CD4-positive, alpha-beta T cell (primary cell): Measurements from ENCODE around the gene PDK2. TPM values are rescaled to one million over a fixed set of nuclear protein-coding genes. Genes with fewer than 3 reads are reported as not detected.

Source experiments
- ATAC-seq: fragments of 200-7000 bp; cut with Tn5 transposase; one replicate; pipeline ENCODE4 v1.10.0; 2022; ENCODE audit warnings: mild to moderate bottlenecking; ENCODE audit not compliant: poor library complexity
- CTCF ChIA-PET: fragments of 350-600 bp; sonication (Branson Sonifier 250); formaldehyde crosslinking; loops from one replicate; lab custom pipeline; 2021; ENCODE audit warnings: antibody characterized with exemption, inconsistent platforms; lab: Charles Lee
- POLR2A ChIA-PET: fragments of 350-600 bp; sonication (Branson Sonifier 250); formaldehyde crosslinking; loops from one replicate; lab custom pipeline; 2021; ENCODE audit warnings: antibody characterized with exemption, inconsistent platforms; lab: Charles Lee
- DNase-seq, 14 experiments: peaks; one replicate each; pipeline ENCODE4 v3.0.0-alpha.2; 2013 to 2020; ENCODE audit warnings: mixed read lengths in 2 of 14
- H3K27ac ChIP-seq, 2 donors: one replicate each; pipeline versions ENCODE4 v1.5.1 to v1.7.0; 2013; ENCODE audit warnings: low read length in 2 of 2, low read depth in 1 of 2, mild to moderate bottlenecking in 1 of 2
- H3K27me3 ChIP-seq, 2 experiments: 1 replicate in 1 of 2; 2 replicates in 1 of 2; pipeline versions ENCODE4 v1.6.1 to v1.7.0; 2013; ENCODE audit warnings: low read length in 2 of 2, control low read depth in 1 of 2, mild to moderate bottlenecking in 1 of 2, moderate library complexity in 1 of 2; ENCODE audit not compliant: insufficient read depth in 2 of 2, control insufficient read depth in 1 of 2
- H3K36me3 ChIP-seq: one replicate; pipeline ENCODE4 v1.6.1; 2013; ENCODE audit warnings: low read length, control low read depth; ENCODE audit not compliant: insufficient read depth
- H3K4me1 ChIP-seq: one replicate; pipeline ENCODE4 v1.6.1; 2013; ENCODE audit warnings: low read length, control low read depth; ENCODE audit not compliant: insufficient read depth
- H3K4me3 ChIP-seq: one replicate; pipeline ENCODE4 v1.5.1; 2013; ENCODE audit warnings: mild to moderate bottlenecking, low read length, moderate library complexity
- H3K9me3 ChIP-seq, 2 experiments: 1 replicate in 1 of 2; 2 replicates in 1 of 2; pipeline versions ENCODE4 v1.6.1 to v1.7.0; 2013; ENCODE audit warnings: low read length in 2 of 2, mild to moderate bottlenecking in 2 of 2, control low read depth in 1 of 2, moderate library complexity in 1 of 2; ENCODE audit not compliant: control insufficient read depth in 1 of 2, insufficient read depth in 1 of 2
- H3K27ac Mint-ChIP-seq: one replicate; pipeline ENCODE4 v1.8.0; 2020; ENCODE audit warnings: mixed read lengths
- H3K27me3 Mint-ChIP-seq: one replicate; pipeline ENCODE4 v1.8.0; 2021; ENCODE audit warnings: mixed read lengths
- H3K36me3 Mint-ChIP-seq: one replicate; pipeline ENCODE4 v1.8.0; 2021; ENCODE audit warnings: low read depth, mixed read lengths
- H3K4me1 Mint-ChIP-seq: one replicate; pipeline ENCODE4 v1.8.0; 2021; ENCODE audit warnings: low read depth, mixed read lengths
- H3K4me3 Mint-ChIP-seq: one replicate; pipeline ENCODE4 v1.8.0; 2020; ENCODE audit warnings: mild to moderate bottlenecking, mixed read lengths
- H3K9me3 Mint-ChIP-seq: one replicate; pipeline ENCODE4 v1.8.0; 2020; ENCODE audit warnings: mixed read lengths
- intact Hi-C, 2 experiments: fragments of 100-400 bp; cut with DNase I in 1 of 2; cut with micrococcal nuclease in 1 of 2; formaldehyde crosslinking; loops; one replicate each; pipeline versions ENCODE4 v1.15.1 to v1.9.0; 2023 to 2025; cut with DNase I, micrococcal nuclease
- total RNA-seq, 174 experiments: library from RNA in 2 of 174; stranded (reverse) in 2 of 174; gene quantifications; one replicate each; pipeline ENCODE4 v1.2.3 and lab custom pipeline; 2021 to 2026
- TF ChIP-seq, protein P1 (sequence below): fragments of 200-600 bp; IDR thresholded peaks from one replicate; pipeline ENCODE4 v1.8.0; 2022; ENCODE audit warnings: antibody characterized with exemption, mild to moderate bottlenecking

The PDK2 gene
- total RNA-seq, 2 experiments from 2014 or later: 8.7 to 10.1 TPM

DNA sequence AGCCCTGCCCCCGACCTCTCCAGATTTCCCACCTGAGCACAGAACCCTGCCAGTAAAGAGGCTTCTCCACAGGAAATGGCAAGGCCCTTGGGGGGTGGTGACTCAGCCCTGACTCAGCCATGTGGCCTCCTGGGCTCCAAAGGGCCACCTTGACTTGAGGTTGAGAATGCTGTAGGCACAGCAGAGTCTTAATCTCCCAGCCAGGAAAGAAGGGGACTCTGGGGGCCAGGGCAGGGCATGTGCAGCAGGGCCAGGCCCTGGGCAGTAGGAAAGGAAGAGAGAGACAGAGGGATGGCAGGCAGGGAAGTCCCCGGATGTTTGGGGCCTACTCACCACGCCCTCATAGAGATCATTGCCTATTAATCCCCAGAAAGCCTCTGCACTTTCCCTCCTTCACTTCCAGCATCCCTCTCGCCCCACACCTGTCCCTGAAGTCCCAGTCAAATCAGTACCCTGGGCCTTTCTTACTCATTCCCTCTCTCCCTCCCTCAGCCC, 44.0 kb upstream of the PDK2 start:
- Mint-ChIP-seq H3K27ac (no peak overlapping the region), H3K4me1 (peaks cover 7% of the 10 kb centered on the region), H3K4me3 (no peak overlapping the region), H3K9me3 (no peaks in the 10 kb centered on the region), H3K27me3 (peaks cover 16% of the 10 kb centered on the region), H3K36me3 (peaks cover 6% of the 10 kb centered on the region)
- Histone ChIP-seq H3K9me3 (no peaks in the 10 kb centered on the region), H3K4me3 (no peak overlapping the region), H3K27me3 (no peaks in the 10 kb centered on the region), H3K4me1 (peaks cover 16% of the 10 kb centered on the region), H3K36me3 (no peaks in the 10 kb centered on the region), H3K27ac (no peak overlapping the region)
- DNase-seq (peak in 7 of 14 experiments; percentile 15 to 67 (median 34)), ATAC-seq (no peak)
- CTCF ChIA-PET: no interaction called here
- POLR2A ChIA-PET: no interaction called here
- TF ChIP-seq, protein P1, sequence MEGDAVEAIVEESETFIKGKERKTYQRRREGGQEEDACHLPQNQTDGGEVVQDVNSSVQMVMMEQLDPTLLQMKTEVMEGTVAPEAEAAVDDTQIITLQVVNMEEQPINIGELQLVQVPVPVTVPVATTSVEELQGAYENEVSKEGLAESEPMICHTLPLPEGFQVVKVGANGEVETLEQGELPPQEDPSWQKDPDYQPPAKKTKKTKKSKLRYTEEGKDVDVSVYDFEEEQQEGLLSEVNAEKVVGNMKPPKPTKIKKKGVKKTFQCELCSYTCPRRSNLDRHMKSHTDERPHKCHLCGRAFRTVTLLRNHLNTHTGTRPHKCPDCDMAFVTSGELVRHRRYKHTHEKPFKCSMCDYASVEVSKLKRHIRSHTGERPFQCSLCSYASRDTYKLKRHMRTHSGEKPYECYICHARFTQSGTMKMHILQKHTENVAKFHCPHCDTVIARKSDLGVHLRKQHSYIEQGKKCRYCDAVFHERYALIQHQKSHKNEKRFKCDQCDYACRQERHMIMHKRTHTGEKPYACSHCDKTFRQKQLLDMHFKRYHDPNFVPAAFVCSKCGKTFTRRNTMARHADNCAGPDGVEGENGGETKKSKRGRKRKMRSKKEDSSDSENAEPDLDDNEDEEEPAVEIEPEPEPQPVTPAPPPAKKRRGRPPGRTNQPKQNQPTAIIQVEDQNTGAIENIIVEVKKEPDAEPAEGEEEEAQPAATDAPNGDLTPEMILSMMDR: no peak
- intact Hi-C loops: no loop called here

DNA sequence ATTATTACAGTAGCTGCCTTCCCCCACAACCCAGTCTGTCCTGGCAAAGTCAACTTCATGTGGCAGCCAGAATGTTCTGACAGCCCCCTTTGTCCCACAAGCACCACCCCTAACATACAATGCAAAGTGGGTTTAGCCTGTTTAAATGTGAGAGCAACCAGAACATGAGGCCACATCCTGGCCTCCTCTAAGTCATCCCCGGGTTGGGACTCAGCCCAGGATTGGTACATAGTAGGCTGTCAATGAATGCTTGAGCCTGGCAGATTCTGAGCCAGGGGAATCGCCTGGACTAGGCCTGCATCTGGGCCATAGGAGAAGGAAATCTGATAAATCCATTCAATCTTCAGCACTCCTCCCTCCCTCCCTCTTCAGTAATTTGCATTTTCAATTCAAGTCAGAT, 43.5 kb upstream of the PDK2 start:
- intact Hi-C loops: no loop called here
- POLR2A ChIA-PET: no interaction called here
- CTCF ChIA-PET: interaction anchor here (2.9 kb wide), 1 partner anchor 42 kb away, joined by 6 read pairs; no protein-coding TSS in a partner anchor
- no peak overlapping the region for H3K4me3 Mint-ChIP-seq
- ATAC-seq: no peak
- no peak overlapping the region for H3K27ac Mint-ChIP-seq
- H3K9me3 Mint-ChIP-seq: no peaks in the 10 kb centered on the region
- no peak overlapping the region for H3K27ac ChIP-seq
- no peaks in the 10 kb centered on the region for H3K36me3 ChIP-seq
- no peak overlapping the region for H3K4me3 ChIP-seq
- TF ChIP-seq, protein P1: no peak
- peaks cover 6% of the 10 kb centered on the region for H3K36me3 Mint-ChIP-seq
- no peaks in the 10 kb centered on the region for H3K9me3 ChIP-seq
- H3K4me1 ChIP-seq: peaks cover 17% of the 10 kb centered on the region
- H3K4me1 Mint-ChIP-seq: peaks cover 10% of the 10 kb centered on the region
- no peak for DNase-seq
- H3K27me3 ChIP-seq: no peaks in the 10 kb centered on the region
- H3K27me3 Mint-ChIP-seq: peaks cover 11% of the 10 kb centered on the region

DNA sequence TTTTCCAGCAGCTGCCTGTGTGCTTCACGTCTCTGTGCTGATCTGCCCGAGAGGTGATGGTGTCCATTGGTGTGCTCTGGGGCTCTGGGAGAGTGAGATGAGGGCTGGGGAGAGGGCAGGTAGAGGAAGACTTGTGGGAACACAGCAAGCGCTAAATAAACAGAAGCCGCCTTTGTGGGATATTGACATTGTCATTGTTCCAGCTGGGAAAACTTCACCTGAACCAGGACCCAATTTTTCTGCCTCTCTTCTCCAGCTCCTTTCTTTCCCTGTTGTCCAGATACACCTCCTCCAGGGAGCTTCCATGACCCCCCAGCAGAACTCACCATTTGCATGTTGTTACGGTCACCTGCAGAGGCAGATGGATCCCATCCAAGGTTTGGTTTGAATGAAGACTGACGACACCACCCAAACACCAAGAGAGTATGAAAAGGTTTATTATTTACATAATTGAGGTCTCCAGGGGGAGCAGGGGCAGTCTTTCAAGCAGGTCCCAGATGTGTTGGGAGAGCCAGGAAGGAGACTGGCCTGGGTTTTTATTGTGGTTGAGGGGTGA, 42.8 kb upstream of the PDK2 start:
- peaks cover 4% of the 10 kb centered on the region for H3K27me3 Mint-ChIP-seq
- H3K4me1 ChIP-seq: peaks cover 24% of the 10 kb centered on the region
- no peak overlapping the region for H3K4me3 Mint-ChIP-seq
- H3K4me1 Mint-ChIP-seq: peaks cover 17% of the 10 kb centered on the region
- no peak overlapping the region for H3K4me3 ChIP-seq
- no peaks in the 10 kb centered on the region for H3K27me3 ChIP-seq
- CTCF ChIA-PET: interaction anchor here (0.5 to 2.9 kb wide), 2 partner anchors 42 to 246 kb away, joined by 3 to 6 read pairs; no protein-coding TSS in a partner anchor
- no peaks in the 10 kb centered on the region for H3K9me3 Mint-ChIP-seq
- DNase-seq (no peak), ATAC-seq (no peak)
- TF ChIP-seq, protein P1: no peak
- H3K36me3 ChIP-seq: no peaks in the 10 kb centered on the region
- H3K27ac Mint-ChIP-seq: no peak overlapping the region
- no peaks in the 10 kb centered on the region for H3K9me3 ChIP-seq
- H3K36me3 Mint-ChIP-seq: peaks cover 6% of the 10 kb centered on the region
- no peak overlapping the region for H3K27ac ChIP-seq
- intact Hi-C loops: no loop called here
- POLR2A ChIA-PET: no interaction called here
